PC-3 (cell line): ENCODE data around the gene SAT2.

Experiments used
- CTCF ChIP-seq: fragments of 300-600 bp; sonication (generic); conservative IDR thresholded peaks from 2 replicates; pipeline ENCODE4 v1.5.1; 2017; ENCODE audit warnings: antibody characterized with exemption, low read depth, mild to moderate bottlenecking, low read length
- EZH2 ChIP-seq: fragments of 300-600 bp; sonication (generic); IDR thresholded peaks from one replicate; pipeline ENCODE4 v1.6.1; 2017; ENCODE audit warnings: antibody characterized with exemption, mild to moderate bottlenecking, low read length; ENCODE audit not compliant: unreplicated experiment
- EZH2phosphoT487 ChIP-seq: fragments of 300-600 bp; sonication (generic); IDR thresholded peaks from 2 replicates; pipeline ENCODE4 v1.6.1; 2018; ENCODE audit warnings: mild to moderate bottlenecking, antibody characterized with exemption, low read length, borderline replicate concordance

GRCh38 chr17:7620835-7621234 is 6.8 kb downstream of the SAT2 start:
- TF ChIP-seq CTCF (no peak), EZH2 (no peak), EZH2phosphoT487 (no peak)
